ENCODE results near the gene LCE3E.
"Not testable (repeated sequence)": the region's sequence is repeated elsewhere in the genome, so short reads cannot be mapped to it uniquely, and the experiment has no call there.

The LCE3E gene, protein sequence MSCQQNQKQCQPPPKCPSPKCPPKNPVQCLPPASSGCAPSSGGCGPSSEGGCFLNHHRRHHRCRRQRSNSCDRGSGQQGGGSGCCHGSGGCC

DNA sequence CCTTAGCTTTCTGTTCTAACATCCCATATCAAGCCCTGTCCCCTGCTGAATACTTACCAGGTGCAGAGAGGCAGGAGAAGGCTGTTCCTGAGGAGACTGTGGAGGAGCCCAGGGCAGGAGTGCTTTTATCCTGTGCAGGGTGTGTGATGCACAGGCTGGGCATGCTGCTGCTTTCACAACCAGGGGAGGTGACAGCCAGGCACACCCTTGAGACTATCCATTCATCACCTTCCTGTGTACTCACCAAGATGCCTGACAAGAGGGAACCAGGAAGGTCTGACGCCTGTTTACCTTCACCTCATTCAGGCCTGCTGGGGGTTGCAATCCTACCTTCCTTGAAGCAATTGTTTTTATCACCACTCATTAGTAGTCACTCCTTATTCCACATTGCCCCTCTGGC lies at the start of gene LCE3E:
Gene LCE3E (minus strand): TSS at position 100 of the 400 bp plus-strand sequence. CDS start 572 bp downstream, outside the sequence.
- no peak for DNase-seq

DNA sequence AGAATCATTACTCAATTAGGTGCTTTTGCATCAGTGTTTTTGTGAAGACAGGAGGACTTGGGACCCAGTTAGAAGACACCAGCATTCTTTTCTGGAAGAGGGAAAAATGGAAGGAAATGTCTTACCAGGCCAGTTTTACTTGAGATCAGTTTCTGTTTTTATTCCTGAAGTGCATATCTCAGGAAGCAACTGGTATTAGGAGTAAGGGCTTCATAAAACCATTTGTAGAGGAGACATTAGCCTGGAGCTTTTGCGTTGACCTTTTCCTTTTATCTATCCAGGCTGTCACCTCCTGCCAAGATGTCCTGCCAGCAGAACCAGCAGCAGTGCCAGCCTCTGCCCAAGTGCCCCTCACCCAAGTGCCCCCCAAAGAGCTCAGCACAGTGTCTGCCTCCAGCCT lies 46.9 kb upstream of the LCE3E start, which contains the start of gene LCE3B:
Gene LCE3B (plus strand): TSS at position 301 of the 400 bp plus-strand sequence. CDS start 0 bp downstream, at position 301.
- DNase-seq: no peak

DNA sequence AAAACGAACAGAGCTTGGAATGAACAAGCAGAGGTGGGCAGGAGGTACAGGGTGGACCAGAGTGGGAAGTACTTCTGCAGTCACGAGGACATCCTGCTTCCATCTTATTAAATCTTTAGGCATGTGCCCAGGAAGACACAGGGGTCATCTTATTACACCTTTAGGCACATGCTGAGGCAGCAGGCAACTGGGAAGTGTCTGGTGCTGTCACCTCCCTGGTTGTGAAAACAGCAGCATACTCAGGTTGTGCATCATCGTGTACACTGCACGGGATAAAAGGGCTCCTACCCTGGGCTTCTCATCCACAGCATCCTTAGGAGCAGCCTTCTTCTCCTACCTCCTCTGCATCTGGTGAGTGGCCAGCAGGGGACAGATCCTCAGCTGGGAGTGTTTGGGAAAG lies 33.4 kb upstream of the LCE3E start, which contains the start of gene LCE3C:
Gene LCE3C (plus strand): TSS at position 301 of the 400 bp plus-strand sequence. CDS start 498 bp downstream, outside the sequence.
- DNase-seq: no peak

DNA sequence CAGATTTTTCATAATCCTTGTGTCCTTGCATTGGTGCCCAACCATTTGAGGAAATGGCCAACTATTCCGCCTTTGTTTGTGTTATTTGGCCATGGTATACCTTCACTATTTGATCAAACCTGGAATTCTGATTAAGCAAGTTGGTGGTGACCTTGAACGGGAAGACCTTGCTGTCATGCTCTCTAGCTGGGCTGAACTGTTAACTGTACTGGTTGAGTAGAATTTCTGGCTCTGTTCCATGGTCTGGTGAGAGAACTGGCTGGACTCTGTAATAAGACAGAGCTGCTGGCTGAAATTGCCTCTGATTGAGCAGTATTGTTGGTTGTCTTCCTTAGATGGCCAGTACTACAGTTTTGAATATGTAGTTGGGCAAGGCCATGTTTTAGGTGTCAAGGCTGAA lies 30.4 kb upstream of the LCE3E start:
- DNase-seq: no peak

DNA sequence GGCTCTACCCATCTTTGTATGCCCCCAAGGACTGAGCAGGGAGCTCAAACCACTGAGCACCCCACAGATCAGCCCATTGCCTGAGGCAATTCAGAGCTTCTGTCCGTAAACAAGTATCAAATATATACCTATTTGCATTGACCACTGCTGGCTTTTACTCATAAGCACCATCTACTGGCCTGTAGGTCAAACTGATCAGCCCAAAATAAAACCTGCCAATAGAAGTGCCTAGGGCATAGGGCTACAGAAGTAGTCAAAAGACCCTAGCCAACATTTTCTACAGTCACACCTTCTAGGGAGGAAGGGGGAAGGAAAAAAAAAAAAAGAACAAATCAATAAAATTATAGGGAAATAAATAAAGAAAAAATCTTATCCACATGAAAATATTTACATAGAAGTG lies 19.0 kb upstream of the LCE3E start:
- no peak for DNase-seq

DNA sequence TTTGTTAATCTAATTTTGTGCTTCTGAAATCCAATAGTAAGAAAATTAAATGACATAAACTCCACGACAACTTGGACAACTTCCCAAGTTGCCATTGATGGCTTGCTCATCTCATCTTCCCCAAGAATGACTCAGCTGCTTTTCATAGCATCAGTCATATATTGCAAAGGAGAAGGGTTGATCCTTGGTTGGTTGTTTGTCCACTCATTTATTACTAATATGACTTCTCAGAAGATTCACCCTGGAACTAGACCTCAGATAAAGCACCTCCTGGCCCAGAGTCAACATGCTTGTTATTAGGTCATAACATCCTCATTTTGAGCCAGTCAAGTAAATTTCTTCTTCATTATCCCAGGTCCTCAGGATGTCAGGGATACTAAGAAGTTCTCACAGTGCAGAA lies 16.1 kb upstream of the LCE3E start:
- DNase-seq: no peak

DNA sequence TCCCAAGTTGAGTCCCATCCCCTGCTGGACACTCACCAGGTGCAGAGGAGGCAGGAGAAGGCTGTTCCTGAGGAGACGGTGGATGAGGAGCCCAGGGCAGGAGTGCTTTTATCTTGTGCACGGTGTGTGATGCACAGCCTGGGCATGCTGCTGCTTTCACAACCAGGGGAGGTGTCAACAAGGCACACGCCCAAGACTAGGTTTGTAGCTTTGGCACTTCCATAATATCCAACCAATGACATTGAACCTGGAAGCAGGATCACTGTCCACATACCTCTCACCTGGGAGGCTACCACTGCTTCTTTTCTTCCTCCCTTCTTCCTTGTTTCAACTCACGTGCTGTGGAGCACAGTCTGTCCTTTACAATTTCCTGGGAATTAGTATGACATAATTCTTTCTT lies 13.9 kb upstream of the LCE3E start, which contains the start of gene LCE3D:
Gene LCE3D (minus strand): TSS at position 84 of the 400 bp plus-strand sequence. CDS start 580 bp downstream, outside the sequence.
- no peak for DNase-seq

DNA sequence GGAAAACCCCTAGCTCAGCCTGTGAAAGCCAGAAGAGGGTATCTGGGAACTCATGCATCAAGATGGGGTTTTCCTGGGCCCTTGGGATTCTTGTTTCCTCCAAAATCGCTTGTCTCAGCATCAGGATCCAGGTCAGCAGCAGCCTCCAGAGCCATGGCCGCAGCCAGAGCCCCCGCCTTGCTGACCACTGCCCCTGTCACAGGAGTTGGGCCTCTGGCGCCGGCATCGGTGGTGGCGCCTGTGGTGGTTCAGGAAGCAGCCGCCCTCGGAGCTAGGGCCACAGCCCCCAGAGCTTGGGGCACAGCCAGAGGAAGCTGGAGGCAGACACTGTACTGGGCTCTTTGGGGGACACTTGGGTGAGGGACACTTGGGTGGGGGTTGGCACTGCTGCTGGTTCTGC lies 12.9 kb upstream of the LCE3E start:
- DNase-seq: not testable (repeated sequence)

DNA sequence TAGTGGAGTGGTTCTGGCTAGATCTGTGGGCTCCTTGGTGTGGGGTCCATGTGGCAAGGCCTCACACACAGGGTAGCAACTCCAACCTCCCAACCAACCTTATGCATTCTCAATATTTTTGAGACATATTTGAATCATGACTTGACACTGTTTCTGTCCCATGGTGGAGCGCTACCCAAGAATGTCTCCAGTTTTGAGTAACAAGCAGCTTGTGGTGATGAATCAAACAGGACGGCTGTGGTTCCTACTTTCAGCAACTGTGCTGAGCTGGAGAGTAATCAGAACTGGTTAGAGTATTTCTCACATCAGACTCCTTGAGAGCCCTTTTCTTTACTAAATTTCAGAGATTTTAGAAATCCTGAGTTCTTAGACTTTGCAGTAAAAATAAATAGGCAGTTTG lies 10.6 kb upstream of the LCE3E start:
- DNase-seq: no peak

DNA sequence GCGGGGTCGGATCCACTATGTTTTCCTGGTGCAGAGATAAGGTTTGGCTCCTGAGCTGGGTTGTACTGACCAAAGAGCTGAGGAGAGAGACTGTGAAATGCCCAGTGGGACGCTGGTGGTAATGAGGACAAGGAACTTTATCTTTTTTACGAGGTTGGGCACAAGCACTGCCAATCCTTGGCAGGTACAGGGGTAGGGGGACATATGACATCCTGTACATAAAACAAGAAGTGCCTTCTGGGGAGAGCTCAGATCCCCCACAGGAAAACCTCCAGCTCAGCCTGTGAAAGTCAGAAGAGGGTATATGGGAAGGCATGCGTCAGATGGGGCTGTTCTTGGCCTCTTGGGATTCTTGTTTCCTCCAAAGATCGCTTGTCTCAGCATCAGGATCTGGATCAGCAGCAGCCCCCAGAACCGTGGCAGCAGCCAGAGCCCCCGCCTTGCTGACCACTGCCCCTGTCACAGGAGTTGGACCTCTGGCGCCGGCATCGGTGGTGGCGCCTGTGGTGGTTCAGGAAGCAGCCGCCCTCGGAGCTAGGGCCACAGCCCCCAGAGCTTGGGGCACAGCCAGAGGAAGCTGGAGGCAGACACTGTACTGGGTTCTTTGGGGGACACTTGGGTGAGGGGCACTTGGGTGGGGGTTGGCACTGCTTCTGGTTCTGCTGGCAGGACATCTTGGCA lies 905 bp downstream of the LCE3E start:
- DNase-seq: no peak

DNA sequence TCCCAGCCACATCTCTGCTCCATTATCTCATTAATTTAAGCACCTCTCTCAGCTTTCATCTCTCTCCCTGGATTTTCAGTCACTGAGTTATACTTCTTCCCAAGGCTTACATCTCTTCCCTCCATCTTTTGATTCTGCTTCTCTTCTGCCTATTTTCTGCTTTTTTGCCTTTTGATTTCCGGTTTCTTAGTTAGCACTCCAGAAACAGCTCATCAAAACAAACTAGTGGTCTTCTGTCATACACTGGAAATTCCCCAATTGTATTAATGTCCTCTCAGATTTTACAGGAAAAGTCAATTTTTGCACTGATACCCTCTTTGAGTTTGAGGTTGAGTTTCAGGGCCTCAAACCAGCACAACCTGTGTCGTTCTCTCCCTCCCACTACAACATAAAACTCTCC lies 1.5 kb downstream of the LCE3E start:
- no peak for DNase-seq

DNA sequence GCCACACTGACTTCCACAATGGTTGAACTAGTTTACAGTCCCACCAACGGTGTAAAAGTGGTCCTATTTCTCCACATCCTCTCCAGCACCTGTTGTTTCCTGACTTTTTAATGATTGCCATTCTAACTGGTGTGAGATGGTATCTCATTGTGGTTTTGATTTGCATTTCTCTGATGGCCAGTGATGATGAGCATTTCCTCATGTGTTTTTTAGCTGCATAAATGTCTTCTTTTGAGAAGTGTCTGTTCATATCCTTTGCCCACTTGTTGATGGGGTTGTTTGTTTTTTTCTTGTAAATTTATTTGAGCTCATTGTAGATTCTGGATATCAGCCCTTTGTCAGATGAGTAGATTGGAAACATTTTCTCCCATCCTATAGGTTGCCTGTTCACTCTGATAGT lies 18.2 kb downstream of the LCE3E start:
- DNase-seq: not testable (repeated sequence)

DNA sequence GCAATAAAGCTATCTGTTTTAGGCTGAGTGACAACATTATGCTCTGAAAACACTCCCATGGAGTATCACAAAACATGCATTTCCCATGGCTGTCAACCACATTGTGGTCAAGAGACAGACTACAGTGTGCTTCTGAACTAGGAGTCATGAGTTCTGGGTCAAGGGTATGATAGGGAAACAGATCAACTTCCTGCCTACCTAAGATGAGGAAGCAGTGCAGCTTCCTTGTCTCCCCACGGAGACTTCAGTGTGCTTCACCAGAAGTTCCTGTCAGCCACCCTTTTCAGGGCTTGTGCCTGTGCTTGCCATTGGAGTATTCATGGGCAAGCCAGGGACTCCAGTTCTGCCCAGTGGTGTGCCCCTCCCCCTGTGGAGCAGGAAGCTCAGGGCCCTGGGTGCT lies 19.9 kb downstream of the LCE3E start:
- DNase-seq: no peak

DNA sequence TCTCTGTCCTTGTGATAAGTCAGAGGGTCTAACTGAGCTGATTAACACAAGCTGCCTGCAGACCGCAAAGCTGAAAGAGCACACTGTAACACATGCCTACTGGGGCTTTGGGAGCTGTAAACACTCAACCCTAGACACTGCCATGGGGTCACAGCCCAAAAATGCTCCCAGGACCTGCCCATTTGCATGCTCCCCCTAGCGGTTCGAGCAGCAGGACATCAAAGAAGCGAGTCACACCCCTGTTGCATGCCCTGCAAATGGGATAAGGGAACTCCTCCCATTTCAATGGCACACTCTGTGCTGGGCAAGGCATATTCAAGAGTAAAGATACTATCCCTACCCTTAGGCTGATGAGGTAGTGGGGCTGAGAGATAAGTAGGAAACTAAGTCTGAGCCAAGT lies 22.8 kb downstream of the LCE3E start:
- no peak for DNase-seq

DNA sequence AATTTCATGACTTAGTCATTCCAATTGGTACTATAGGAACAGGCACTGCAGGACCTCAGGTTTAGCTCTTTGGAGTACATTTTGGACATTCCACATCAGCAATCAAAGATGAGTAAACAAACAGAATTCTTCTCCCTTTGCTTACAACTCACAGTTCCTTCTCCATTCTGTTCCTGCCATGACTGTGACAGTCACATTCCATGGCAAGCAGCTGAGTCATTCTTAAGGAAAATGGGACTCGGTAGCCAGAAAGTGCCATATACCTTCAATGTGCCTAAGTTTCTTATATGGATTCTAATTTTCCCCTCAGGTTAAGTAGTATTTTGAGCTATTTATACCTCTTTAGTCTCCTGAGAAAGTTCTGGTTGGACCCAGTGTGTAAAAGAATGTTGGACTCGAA lies 26.7 kb downstream of the LCE3E start:
- DNase-seq: no peak

DNA sequence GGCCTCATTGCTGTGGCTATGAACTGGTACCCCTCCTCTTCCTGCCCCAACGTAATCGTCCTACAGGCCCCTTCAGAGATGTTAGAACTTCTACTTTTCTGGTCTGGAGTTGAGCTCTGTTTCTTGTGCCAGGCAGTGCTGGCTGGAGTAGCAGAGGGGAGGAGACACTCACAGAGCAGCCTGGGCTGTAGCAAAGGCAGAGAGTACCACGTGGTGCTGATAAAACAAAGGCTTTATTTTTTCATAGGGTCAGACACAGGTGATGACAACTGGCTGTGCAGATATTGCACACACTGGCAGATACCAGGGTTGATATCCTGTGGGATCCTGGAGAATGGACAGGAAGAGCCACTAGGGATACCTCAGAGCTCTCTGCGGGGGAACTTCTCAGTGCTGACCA lies 29.1 kb downstream of the LCE3E start:
- peak; percentile 1 for DNase-seq

DNA sequence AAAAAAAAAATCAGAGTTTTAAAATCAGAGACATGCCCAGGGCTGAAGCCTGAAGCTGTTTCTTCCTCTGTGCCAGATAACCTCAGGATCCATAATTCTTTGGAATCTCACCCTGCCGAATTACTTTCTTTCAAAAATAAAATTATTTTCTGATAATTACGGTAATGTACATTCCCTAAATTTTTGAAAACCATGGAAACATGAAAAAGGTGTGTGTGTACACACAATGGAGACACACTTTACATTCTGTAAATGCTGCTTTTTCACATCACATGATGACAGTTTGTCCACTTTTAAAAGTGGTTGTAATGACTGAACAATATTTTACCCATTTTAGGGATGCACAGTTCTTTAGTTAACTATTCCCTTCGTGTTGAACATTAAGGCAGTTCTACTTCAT lies 30.8 kb downstream of the LCE3E start:
- DNase-seq: no peak

DNA sequence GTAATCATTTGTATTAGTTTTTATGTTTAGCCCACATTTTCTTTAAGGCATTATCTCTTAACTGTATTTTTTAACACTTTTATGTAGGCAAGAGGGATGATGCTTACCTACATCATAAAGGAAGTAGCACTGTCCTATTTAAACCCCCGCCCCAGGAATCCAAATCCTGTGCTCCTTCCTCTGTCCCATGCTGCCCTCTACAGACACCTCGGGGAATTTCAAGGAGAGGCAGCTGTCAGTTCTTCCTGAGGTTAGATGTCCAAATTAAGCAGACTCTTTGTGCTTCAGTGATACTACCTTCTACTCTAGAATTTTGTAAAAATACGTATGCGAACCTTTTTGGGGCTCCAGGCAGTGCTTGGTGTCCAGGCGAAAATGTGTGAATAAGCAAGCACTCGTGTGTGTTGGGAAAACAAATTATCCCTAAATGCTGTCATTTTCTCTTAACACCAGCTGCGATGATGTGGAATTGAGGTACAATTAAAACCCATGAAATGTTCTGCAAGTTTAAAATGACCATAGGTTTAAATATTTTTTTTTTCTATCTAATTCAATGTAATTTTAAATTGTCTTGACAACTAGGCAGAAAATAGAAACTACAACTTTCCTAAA lies 33.1 kb downstream of the LCE3E start:
- DNase-seq: peak; percentile 33

DNA sequence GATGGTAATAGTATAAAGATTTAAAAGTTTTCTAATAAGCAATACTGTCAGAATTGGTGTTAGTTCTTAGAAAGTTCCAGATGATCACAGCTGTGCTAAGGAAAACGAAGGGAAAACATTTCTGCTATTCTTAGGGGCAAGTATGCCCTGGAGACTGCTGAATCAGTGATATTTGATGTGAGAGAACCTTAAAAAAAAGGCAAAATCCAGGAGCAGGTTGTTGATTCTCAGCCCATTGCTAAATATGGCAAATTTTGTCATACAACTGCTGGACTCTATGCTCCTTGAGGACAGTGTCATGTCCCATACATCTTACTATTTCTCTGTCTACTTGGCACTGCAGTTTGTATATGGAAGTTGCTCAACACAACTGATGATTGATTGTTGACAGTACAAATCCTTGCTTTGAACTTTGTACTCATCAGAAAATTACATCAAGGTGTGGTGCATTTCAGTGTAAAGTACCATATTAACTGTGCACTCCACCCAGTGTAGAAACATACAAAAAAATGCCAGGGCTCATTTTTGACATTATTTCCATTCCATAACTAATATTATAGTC lies 41.4 kb downstream of the LCE3E start:
- DNase-seq: no peak

DNA sequence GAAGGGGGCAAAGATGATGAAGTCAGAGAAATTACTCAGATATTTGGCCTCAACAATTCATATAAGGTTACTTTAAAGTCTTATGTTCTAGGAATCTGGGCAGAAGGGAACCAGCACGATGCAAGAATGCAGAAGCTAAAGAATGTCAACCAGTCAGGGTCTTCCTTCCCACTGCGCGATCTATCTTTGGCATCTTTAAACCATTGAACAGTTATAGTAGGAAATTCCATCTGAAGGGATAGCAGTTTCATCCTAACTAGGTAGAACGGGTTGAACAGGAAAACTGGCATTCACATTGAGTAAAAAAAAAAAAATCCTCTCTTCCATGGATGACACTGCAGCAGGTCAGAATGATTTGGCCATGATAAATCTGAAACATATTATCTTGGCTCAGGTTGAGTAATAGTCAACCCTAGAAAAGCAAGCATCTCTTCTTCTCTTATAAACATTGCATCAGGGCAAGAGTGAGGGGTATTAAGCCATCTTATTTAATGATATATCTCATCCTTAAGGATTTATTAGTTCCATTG lies 46.0 kb downstream of the LCE3E start:
- no peak for DNase-seq

DNA sequence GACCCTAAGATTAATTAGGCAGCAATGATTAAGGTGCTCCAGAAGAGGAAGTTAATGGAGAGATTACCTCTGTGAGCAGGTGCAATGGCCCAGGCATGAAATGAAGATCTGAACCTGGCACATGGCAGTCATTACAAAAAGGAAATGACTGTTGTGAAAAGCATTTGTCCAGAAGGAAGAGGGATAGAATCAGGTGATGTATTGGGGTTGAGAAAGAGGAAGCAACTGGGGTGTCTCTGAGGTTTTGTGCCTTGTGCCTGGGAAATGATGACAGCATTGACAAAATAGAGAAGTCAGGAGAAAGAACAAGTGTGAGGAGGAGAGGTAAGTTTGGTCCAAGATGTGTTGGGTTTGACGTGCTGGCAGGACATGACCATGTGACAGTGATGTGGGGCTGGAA lies 46.7 kb downstream of the LCE3E start:
- DNase-seq: no peak

DNA sequence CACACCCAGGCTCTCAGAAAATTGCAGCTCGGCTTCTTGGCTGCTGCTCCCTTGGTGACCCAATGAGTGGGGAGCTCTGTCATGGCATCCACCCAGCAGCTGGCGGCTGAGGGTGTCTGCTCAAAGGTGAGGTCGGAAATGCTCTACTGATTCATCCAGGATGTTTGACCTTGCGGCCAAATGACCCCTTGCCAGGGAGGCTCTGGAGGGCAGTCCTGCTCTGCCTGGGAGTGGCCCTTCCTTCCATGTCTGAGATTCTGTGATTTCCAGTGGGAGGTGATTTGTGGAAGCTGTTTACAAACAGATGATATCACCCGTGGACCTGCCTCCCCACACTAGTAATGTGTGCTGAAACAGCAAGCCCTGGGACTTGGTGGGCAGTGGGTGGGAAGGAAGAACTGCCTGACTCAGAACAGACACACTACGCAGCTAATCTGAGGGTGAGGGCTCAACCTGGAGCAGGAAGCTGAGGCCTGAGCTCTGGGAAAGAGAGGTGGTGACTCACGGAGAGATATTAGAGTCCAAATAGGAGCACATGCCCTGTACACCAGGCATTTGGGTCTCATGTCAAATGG lies 49.3 kb downstream of the LCE3E start:
- DNase-seq: no peak

DNA sequence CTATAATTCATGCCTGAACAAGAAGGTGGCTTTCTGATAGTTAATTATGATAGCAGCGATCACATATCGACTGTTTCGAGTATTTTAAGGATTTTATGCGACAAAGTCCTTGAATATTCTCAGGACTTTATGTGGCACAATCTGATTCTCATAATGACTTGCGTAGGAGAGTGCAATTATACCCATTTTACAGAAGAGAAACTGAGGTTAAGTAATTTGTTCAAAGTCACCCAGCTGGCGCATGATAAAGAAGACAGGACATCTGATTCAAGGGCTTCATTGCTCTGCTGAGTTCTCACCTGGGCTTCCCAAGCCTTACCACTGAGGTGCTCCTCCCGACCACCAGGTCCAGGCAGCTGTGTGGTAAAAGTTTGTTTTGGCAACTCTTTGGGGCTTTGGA lies 50.5 kb downstream of the LCE3E start:
- no peak for DNase-seq

Data from kidney glomerular epithelial cell (primary cell).